ENCODE results near the gene GPR149.

DNA sequence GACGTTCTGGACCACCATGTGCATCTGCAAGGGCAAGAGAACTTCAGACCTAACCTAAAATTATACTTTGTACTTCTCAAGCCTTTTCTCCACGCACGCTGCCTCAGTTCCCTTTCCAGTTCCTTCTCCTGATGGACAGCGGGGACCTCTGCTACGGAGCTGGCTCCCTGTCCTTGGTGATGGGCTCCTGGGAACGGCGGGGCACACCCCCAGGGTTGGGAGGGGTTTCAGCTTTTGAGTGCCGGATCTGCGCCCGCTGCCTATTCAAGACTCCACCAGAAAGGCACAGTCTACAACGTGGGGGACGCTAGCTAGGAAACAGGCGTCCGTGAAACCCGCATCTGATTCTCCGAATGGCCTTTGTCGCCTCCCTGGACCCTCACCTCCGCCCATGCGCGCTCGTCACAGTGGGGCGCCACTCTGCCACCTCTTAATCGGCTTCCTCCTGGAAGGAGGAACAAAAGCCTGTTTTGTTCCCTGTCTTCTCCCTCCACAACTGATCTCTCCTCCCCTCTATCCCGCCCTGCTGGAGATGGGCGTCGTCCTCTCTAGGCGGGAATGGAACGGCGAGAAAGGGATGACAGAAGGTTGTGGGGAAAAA is 2.2 kb downstream of the GPR149 start:
- TF ChIP-seq, protein P1, sequence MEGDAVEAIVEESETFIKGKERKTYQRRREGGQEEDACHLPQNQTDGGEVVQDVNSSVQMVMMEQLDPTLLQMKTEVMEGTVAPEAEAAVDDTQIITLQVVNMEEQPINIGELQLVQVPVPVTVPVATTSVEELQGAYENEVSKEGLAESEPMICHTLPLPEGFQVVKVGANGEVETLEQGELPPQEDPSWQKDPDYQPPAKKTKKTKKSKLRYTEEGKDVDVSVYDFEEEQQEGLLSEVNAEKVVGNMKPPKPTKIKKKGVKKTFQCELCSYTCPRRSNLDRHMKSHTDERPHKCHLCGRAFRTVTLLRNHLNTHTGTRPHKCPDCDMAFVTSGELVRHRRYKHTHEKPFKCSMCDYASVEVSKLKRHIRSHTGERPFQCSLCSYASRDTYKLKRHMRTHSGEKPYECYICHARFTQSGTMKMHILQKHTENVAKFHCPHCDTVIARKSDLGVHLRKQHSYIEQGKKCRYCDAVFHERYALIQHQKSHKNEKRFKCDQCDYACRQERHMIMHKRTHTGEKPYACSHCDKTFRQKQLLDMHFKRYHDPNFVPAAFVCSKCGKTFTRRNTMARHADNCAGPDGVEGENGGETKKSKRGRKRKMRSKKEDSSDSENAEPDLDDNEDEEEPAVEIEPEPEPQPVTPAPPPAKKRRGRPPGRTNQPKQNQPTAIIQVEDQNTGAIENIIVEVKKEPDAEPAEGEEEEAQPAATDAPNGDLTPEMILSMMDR (conservative IDR thresholded peaks at IDR 0.05) = no peak
- TF ChIP-seq ZFX (IDR thresholded peaks at IDR 0.05) = no peak
